GM13976 (cell line): Measurements from ENCODE around the gene SLC25A25.
"Not testable (repeated sequence)": the region's sequence is repeated elsewhere in the genome, so short reads cannot be mapped to it uniquely, and the experiment has no call there.

Experiments used
- DNase-seq: peaks from one replicate; pipeline ENCODE4 v3.0.0; 2012; ENCODE audit warnings: low spot score
- CTCF ChIP-seq: IDR thresholded peaks from 2 replicates; pipeline ENCODE4 v1.5.1; 2012; ENCODE audit warnings: borderline replicate concordance, mild to moderate bottlenecking; ENCODE audit not compliant: insufficient read depth; ENCODE audit errors: extremely low read depth, missing control alignments, control extremely low read depth
- in situ Hi-C: fragments of 300-500 bp; cut with MboI; formaldehyde crosslinking; loops from one replicate; pipeline ENCODE4 v1.12.0; 2022; ENCODE audit warnings: low sequenced_read_pairs, mixed read lengths, inconsistent platforms; ENCODE audit not compliant: unreplicated experiment

Gene SLC25A25

DNA sequence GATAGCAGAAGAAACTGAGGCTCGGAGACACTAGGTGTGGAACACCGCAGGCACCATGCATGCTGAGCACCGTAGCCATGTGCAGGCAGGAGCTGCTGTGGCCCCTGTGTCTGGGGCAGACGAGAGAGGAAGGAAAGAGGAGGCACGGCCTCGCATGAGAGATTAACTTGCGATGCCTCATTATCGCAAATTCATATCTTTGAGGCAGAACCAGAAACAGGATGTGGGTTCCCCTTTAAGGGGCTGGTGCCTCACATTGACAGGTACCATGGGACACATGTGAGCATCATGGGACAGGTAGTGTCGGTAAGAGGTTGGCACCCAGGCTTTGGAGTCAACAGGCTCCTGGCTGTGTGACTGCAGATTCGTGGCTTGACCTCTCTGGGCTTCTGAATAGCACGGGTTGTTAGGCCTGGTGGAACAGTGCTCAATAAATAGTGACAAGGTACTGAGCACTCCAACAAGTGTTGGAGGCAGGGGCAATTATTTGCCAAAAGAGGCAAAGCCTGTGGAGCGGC, 41.7 kb upstream of the SLC25A25 start:
- peak; percentile 69 for DNase-seq
- in situ Hi-C loops, result loop anchor here (25.0 kb wide), 1 partner anchor 89 kb away; the partner anchor contains the start of genes DPM2 and PIP5KL1
- no peak for TF ChIP-seq CTCF

DNA sequence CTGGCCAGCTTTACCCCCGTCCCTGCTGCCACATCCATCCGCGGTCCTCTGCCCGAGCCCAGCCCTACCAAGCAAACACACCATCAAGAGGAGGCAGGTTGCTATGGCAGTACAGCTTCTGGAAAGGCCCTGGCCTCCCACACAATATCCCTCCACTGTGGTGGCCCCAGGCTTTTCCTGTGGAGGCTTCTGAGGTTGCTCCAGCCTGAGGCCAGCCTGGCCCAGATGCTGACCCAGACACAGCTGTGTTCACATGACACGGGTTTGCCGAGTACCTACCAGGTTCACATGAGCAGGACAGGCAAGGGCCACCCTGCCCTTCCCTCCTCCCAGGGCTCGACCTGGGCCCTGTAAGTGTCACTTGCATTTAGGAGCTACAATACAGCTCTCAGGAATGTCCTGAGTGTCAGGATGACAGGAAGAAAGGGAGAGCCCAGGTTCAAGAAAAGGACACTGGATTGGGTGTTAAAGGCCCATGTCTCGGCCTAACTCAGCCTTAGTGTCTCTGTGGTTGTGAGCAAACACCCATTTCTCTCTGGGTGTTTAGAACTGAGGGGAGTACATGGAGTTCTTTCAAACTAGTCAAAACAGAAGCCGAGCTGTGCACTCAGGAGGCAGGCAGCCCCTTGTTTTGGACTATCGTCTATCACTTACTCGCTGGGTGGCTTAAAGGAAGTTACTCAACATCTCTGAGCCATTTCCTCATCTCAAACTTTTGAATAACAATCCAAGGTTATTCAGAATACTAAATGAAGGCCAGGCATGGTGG, 41.1 kb upstream of the SLC25A25 start:
- in situ Hi-C loops, result loop anchor here (25.0 kb wide), 1 partner anchor 90 kb away; the partner anchor contains the start of genes DPM2 and PIP5KL1

DNA sequence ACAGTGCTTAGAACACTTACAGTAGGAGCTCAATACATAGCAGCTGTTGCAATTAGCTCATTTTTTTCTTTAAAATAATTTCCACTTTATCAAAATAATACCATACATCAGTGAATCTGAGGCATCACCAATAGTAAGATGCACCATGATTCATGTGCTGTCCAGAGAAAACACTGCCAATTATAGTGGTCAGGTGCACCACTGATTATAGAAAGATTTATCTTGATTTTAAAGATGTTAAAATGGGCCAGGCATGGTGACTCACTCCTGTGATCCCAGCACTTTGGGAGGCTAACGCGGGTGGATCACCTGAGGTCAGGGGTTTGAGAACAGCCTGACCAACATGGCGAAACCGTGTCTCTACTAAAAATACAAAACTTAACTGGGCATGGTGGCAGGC, 40.3 kb upstream of the SLC25A25 start:
- TF ChIP-seq CTCF, result no peak
- in situ Hi-C loops, result loop anchor here (25.0 kb wide), 1 partner anchor 90 kb away; the partner anchor contains the start of genes DPM2 and PIP5KL1
- no peak for DNase-seq

More for the DNA sequence above, 41.1 kb upstream of the SLC25A25 start:
- TF ChIP-seq CTCF, result no peak
- DNase-seq, result peak; percentile 54

DNA sequence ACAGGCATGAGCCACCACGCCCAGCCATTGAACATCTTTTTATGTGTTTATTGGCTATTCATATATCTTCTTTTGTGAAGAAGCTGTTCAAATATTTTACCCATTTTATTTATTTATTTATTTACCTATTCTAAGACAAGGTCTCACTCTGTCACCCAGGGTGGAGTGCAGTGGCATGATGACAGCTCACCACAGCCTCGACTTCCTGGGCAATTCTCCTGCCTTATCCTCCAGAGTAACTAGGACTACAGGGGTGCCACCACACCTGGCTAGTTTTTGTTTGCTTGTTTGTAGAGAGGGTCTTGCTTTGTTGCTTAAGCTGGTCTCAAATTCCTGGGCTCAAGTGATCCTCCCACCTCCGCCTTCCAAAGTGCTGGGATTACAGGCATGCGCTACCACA, 34.4 kb upstream of the SLC25A25 start:
- no peak for TF ChIP-seq CTCF
- in situ Hi-C loops, result loop anchor here (25.0 kb wide), 1 partner anchor 96 kb away; the partner anchor contains the start of genes DPM2 and PIP5KL1
- no peak for DNase-seq

GRCh38 chr9:128034821-128035652, 33.0 kb upstream of the SLC25A25 start:
- peak; percentile 77 for TF ChIP-seq CTCF
- in situ Hi-C loops, result loop anchor here (25.0 kb wide), 1 partner anchor 98 kb away; the partner anchor contains the start of genes DPM2 and PIP5KL1
- DNase-seq, result peak; percentile 82

- not testable (repeated sequence) for DNase-seq
- in situ Hi-C loops, result loop anchor here (25.0 kb wide), 1 partner anchor 99 kb away; the partner anchor contains the start of genes DPM2 and PIP5KL1
Observed at GRCh38 chr9:128036522-128036921, 31.5 kb upstream of the SLC25A25 start.

DNA sequence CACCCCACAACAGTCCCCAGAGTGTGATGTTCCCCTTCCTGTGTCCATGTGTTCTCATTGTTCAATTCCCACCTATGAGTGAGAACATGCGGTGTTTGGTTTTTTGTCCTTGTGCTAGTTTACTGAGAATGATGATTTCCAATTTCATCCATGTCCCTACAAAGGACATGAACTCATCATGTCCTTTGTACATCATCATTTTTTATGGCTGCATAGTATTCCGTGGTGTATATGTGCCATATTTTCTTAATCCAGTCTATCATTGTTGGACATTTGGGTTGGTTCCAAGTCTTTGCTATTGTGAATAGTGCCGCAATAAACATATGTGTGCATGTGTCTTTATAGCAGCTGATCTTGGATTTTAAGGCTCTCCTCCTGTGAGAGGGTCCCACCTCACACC, 27.2 kb upstream of the SLC25A25 start:
- in situ Hi-C loops, result loop anchor here (25.0 kb wide), 1 partner anchor 103 kb away; the partner anchor contains the start of genes DPM2 and PIP5KL1

More for the DNA sequence above, 27.2 kb upstream of the SLC25A25 start:
- not testable (repeated sequence) for DNase-seq
